K562 (cell line): ENCODE measurements around the gene SCN5A. TPM values are rescaled to one million over a fixed set of nuclear protein-coding genes. Genes with fewer than 3 reads are reported as not detected.

Experiments
- ATF7 ChIP-seq: fragments of 450-650 bp; IDR thresholded peaks from 2 replicates; pipeline ENCODE4 v1.7.1; 2014; ENCODE audit warnings: mild to moderate bottlenecking, moderate library complexity
- DEAF1 ChIP-seq: fragments of 450-650 bp; formaldehyde crosslinking; IDR thresholded peaks from 2 replicates; pipeline ENCODE4 v1.4.0; 2020; ENCODE audit warnings: mild to moderate bottlenecking, moderate library complexity
- MAFG ChIP-seq: fragments of 450-650 bp; conservative IDR thresholded peaks from 2 replicates; pipeline ENCODE4 v1.6.1; 2016; ENCODE audit warnings: missing genetic modification characterization, missing compliant biosample characterization
- NR0B1 ChIP-seq: fragments of 450-650 bp; IDR thresholded peaks from one replicate; pipeline ENCODE4 v1.6.1; 2018; ENCODE audit warnings: mild to moderate bottlenecking, moderate library complexity; ENCODE audit not compliant: partially characterized antibody
- NR1H2 ChIP-seq: sonication (generic); formaldehyde crosslinking; IDR thresholded peaks from 2 replicates; pipeline ENCODE4 v1.4.0; 2020; ENCODE audit warnings: mild to moderate bottlenecking, missing genetic modification reagents
- TAF9B ChIP-seq: fragments of 450-650 bp; IDR thresholded peaks from 2 replicates; pipeline ENCODE4 v1.6.1; 2018; ENCODE audit warnings: mild to moderate bottlenecking; ENCODE audit not compliant: partially characterized antibody
- ZBTB7A ChIP-seq: IDR thresholded peaks from 2 replicates; pipeline ENCODE4 v1.6.1; 2011; ENCODE audit warnings: low read depth, mild to moderate bottlenecking, low read length, moderate library complexity, borderline replicate concordance; ENCODE audit not compliant: control insufficient read depth
- ZNF165 ChIP-seq: fragments of 250-450 bp; sonication (Bioruptor Pico); IDR thresholded peaks from 2 replicates; pipeline ENCODE4 v1.4.0; 2020; ENCODE audit warnings: borderline replicate concordance
- ZNF318 ChIP-seq, 2 experiments: fragments of 450-650 bp; IDR thresholded peaks; 2 replicates each; pipeline ENCODE4 v1.6.1; 2016; ENCODE audit warnings: mild to moderate bottlenecking in 2 of 2, borderline replicate concordance in 1 of 2, low read depth in 1 of 2, moderate library complexity in 1 of 2
- polyA plus RNA-seq, 8 experiments: library from polyadenylated mRNA; depleted of rRNA in 4 of 8; stranded (reverse) in 5 of 8; unstranded in 3 of 8; fragments of >200 nt; fragmentation: Nextera tagmentation in 2 of 8; fragmentation: Illumina TruSeq in 1 of 8; extraction: Ambion mirVana in 2 of 8; extraction: Trizol in 1 of 8; gene quantifications; 2 replicates each; pipeline versions ENCODE4 v1.2.1 to v1.2.3, GENCODE V29; 2011 to 2014; ENCODE audit warnings: inconsistent platforms in 1 of 8, missing spikeins in 1 of 8
- total RNA-seq, 7 experiments: library from RNA; depleted of rRNA in 6 of 7; stranded (reverse); fragments of >200 nt in 6 of 7; fragmentation: Illumina TruSeq in 2 of 7; extraction: Trizol in 2 of 7; gene quantifications; 2 replicates each; pipeline versions ENCODE4 v1.2.1 to v1.2.3, GENCODE V29; 2011 to 2021; ENCODE audit warnings: low replicate concordance in 1 of 7

Gene SCN5A
- total and polyA plus RNA-seq, 9 of the 15 experiments (the other 6 are each of a cell fraction or from before 2014, with no cell fraction given) = 0.07 to 1.4 (median 0.21) TPM; not detected in 2

- TF ChIP-seq ZNF318 (IDR thresholded peaks at IDR 0.05; ENCODE audit: borderline replicate concordance in 1 of 2, low read depth in 1 of 2) = no peak
- TF ChIP-seq DEAF1 (CRISPR knock-in tag) = no peak
- no peak for TF ChIP-seq TAF9B
- TF ChIP-seq NR0B1 = no peak
- TF ChIP-seq NR1H2 (CRISPR knock-in tag) = no peak
- TF ChIP-seq ATF7 = no peak
- no peak for TF ChIP-seq ZNF165
- no peak for TF ChIP-seq ZBTB7A
- no peak for TF ChIP-seq MAFG (tag)
Measured at GRCh38 chr3:38630070-38630469, 19.4 kb downstream of the SCN5A start (continued).
